Chondrocyte (in vitro differentiated cells): ENCODE measurements around the gene KIF24. TPM values are rescaled to one million over a fixed set of nuclear protein-coding genes. Genes with fewer than 3 reads are reported as not detected.
A peak's percentile ranks its signal among the peaks of the same experiment; 100 is the strongest.

ENCODE experiments used
- DNase-seq: peaks from one replicate; pipeline ENCODE4 v3.0.0; 2021; ENCODE audit warnings: mixed read lengths, low spot score
- H3K27ac Mint-ChIP-seq: one replicate; pipeline ENCODE4 v1.8.0; 2021; ENCODE audit warnings: mild to moderate bottlenecking, moderate library complexity, mixed read lengths; ENCODE audit not compliant: unreplicated experiment
- H3K27me3 Mint-ChIP-seq: 2 replicates; pipeline ENCODE4 v1.8.0; 2021; ENCODE audit warnings: low read depth, mixed read lengths
- H3K36me3 Mint-ChIP-seq: 2 replicates; pipeline ENCODE4 v1.8.0; 2021; ENCODE audit warnings: low read depth, mixed read lengths
- H3K4me1 Mint-ChIP-seq: 2 replicates; pipeline ENCODE4 v1.8.0; 2021; ENCODE audit warnings: low read depth, mild to moderate bottlenecking, mixed read lengths
- H3K4me3 Mint-ChIP-seq: one replicate; pipeline ENCODE4 v1.8.0; 2021; ENCODE audit warnings: mild to moderate bottlenecking, moderate library complexity, mixed read lengths; ENCODE audit not compliant: unreplicated experiment
- H3K9me3 Mint-ChIP-seq: 2 replicates; pipeline ENCODE4 v1.8.0; 2021; ENCODE audit warnings: low read depth, mixed read lengths
- CTCF ChIP-seq: fragments of 200-600 bp; sonication (generic); IDR thresholded peaks from 2 replicates; pipeline ENCODE4 v1.5.0; 2021; ENCODE audit warnings: antibody characterized with exemption, mild to moderate bottlenecking, moderate library complexity
- total RNA-seq: library from RNA; stranded (reverse); gene quantifications from 3 replicates; pipeline ENCODE4 v1.2.1, GENCODE V29; 2021

KIF24 gene
- total RNA-seq, 1 donor from 2014 or later = 0.90 TPM

GRCh38 chr9:34334916-34335315 is 5.8 kb upstream of the KIF24 start:
- Mint-ChIP-seq H3K27ac (no peak overlapping the region), H3K36me3 (peaks cover 1% of the 10 kb centered on the region)
- no peak for TF ChIP-seq CTCF

GRCh38 chr9:34334337-34334824 is 5.3 kb upstream of the KIF24 start:
- TF ChIP-seq CTCF = no peak
- Mint-ChIP-seq H3K27ac (no peak overlapping the region), H3K36me3 (no peaks in the 10 kb centered on the region), H3K9me3 (no peaks in the 10 kb centered on the region), H3K4me1 (peaks cover 12% of the 10 kb centered on the region), H3K4me3 (no peak overlapping the region), H3K27me3 (no peaks in the 10 kb centered on the region)
- DNase-seq = no peak

More at GRCh38 chr9:34334916-34335315, 5.8 kb upstream of the KIF24 start:
- no peak for DNase-seq
- H3K4me3 Mint-ChIP-seq = no peak overlapping the region
- H3K9me3 Mint-ChIP-seq = no peaks in the 10 kb centered on the region
- H3K27me3 Mint-ChIP-seq = no peaks in the 10 kb centered on the region
- H3K4me1 Mint-ChIP-seq = peaks cover 9% of the 10 kb centered on the region

- Mint-ChIP-seq H3K27me3 (no peaks in the 10 kb centered on the region), H3K9me3 (no peaks in the 10 kb centered on the region)
Measured at GRCh38 chr9:34333836-34334235, 4.8 kb upstream of the KIF24 start.

GRCh38 chr9:34332076-34332964 is 3.3 kb upstream of the KIF24 start:
- Mint-ChIP-seq H3K36me3 (no peaks in the 10 kb centered on the region), H3K9me3 (no peaks in the 10 kb centered on the region), H3K27ac (peak overlapping the region; percentile 33), H3K27me3 (no peaks in the 10 kb centered on the region), H3K4me3 (no peak overlapping the region), H3K4me1 (peaks cover 23% of the 10 kb centered on the region)
- peak; percentile 83 for TF ChIP-seq CTCF
- no peak for DNase-seq

More at GRCh38 chr9:34333836-34334235, 4.8 kb upstream of the KIF24 start:
- Mint-ChIP-seq H3K4me3 (no peak overlapping the region), H3K4me1 (peaks cover 12% of the 10 kb centered on the region), H3K36me3 (no peaks in the 10 kb centered on the region), H3K27ac (no peak overlapping the region)
- TF ChIP-seq CTCF = no peak
- no peak for DNase-seq

GRCh38 chr9:34331196-34331595 is 2.1 kb upstream of the KIF24 start:
- Mint-ChIP-seq H3K9me3 (no peaks in the 10 kb centered on the region), H3K4me3 (no peak overlapping the region), H3K27me3 (no peaks in the 10 kb centered on the region), H3K4me1 (peaks cover 23% of the 10 kb centered on the region), H3K36me3 (no peaks in the 10 kb centered on the region), H3K27ac (no peak overlapping the region)
- DNase-seq = no peak
- TF ChIP-seq CTCF = no peak
